Measurements from ENCODE around the gene TMEM232.
"Not testable (repeated sequence)": the region's sequence is repeated elsewhere in the genome, so short reads cannot be mapped to it uniquely, and the experiment has no call there.

TMEM232 gene

DNA sequence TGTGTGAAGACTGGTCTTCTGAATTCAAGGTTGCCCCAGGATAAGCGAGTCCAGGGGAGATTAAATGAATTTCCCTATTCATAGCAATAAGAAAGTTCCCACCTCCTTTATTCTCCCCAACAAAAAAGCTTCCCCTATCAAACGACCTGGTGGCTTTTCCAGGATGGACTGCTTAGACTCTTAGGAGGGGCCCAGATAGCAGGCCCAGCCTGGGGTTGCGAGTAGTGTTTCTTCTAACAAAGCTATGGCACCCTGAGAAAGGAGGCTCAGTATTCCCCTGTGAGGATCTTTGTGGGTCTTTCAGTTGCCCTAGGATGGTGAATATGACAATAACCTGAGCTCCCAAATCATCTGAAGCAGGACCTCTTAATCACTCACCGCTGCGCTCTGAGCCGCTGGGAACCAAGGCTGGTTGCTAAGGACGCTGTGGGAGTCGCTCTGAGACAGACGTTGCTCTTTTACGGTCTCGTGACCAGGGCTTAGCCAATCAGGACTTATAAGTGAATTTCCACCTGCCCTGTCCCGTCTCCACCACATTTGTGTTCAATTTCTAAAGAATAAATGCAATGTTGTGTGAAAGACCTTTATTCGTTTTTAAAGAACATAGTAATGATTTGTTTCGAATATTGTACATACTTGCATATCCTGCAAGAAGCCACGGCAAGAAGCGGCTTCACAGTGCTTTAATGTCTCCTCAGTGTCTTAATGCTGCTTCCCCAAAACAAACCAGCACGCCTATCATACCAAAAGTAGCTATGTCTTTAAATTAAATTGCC is at the start of gene TMEM232:
Gene TMEM232, minus strand, starts transcription at position 423 of the 776 bp plus-strand sequence. CDS start 59,319 bp downstream, outside the sequence.
- no peak for DNase-seq

DNA sequence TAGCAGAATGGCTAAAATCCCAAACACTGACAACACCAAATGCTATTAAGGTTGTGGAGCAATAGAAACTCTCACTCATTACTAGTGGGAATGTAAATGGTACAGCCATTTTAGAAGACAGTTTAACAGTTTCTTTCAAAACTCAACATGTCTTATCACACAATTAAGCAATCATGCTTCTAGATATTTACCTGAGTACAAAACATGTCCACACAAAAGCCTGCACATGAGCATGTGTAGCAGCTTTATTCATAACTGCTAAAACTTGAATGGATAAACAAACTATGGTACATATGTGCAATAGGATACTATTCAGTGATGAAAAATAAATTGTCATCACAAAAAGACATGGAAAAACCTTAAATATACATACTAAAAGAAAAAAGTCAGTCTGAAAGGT is 43.8 kb upstream of the TMEM232 start:
- DNase-seq, result no peak

DNA sequence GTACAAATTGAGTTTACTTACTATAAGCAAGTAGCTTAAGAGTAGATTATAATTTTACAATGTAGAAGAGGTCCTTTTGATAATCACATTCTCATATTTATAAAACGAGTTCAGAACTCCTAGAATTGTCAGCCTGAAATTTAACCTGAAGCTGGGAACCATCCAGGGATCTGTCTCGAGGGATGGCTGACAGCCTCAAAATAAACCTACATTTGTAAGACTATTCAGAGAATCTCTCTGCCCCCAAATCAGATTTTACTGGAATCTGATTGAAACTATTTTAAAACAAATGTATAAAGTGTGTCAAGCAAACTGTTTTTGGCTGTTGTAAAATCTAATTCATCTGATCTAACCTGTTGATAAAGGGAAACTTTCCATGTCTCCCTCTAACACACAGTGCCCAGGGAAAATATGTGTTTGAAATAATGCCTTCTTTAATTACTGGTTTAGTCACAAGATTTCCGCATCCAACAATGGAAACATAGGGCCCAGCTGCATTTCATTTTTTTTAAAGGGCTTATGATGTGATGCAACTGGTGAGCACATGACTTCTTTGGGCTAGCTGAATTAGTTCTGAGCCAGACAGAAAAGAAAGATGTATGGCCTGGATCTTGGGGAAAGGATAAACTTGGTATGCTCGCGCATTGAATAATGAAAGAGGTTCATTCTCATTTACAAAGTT is 42.7 kb upstream of the TMEM232 start:
- no peak for DNase-seq

DNA sequence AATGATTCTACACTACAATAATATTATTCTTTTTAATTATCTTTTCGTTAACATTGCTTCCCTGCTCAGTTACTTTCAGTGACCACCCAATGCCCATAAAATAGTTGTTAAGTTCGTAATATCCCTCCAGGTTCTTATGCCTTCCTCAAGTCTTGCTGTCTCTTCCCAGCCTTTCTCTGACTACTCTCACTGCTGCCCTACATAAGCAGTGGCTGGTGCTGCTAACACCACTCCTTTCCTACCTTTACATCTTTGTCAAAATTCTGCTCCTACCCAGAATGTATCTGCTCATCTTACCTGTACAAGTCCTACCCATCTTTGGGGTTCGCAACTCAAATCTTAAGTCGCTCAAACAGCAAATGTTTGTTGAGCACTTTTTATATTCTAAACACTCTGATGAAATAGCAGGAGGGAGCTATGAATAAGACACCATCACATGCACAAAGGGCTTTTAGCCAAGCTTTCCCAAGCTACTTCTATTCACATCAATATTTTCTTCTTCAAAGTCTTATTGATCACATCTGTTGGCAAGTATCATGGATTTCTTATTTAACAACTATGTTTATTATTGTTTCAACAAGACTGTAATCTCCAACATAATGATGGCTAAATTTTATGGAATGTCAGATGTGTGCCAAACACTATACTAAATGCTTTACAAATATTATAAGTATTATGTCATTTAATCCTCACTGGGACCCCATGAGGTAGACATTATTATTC is 41.8 kb upstream of the TMEM232 start:
- no peak for DNase-seq

GRCh38 chr5:110760158-110760557 is 33.7 kb upstream of the TMEM232 start:
- DNase-seq, result no peak

DNA sequence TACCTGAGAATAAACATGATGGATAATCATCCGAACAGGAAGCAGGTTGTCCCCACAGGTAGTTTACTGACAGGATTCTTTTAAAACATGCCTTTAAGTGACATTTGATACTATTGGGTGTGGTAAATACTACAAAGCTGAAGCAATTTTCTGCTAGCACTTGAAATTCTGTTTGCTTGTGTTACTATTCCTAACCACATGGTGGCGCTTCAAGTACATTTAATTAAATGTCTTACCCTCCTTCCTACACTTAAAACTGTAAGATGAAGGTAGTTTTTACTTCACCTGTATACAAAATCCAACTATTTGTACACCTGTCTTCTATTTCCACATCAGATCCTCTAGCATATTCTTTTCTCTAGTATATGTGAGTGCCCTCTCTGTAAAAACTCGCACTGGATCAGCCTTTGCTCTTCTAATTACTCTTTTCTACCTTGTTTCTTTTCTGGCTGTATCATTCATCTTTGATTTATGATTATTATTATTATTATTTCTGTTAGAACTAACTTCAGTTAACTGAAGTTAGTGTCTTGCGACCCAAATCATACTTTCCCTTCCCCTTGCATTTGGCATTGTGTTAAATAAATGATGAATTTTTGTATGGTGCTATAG is 30.8 kb upstream of the TMEM232 start:
- no peak for DNase-seq

- DNase-seq, result no peak
Observed at GRCh38 chr5:110754181-110754580, 27.7 kb upstream of the TMEM232 start.

GRCh38 chr5:110753600-110753999 is 27.1 kb upstream of the TMEM232 start:
- DNase-seq, result no peak

DNA sequence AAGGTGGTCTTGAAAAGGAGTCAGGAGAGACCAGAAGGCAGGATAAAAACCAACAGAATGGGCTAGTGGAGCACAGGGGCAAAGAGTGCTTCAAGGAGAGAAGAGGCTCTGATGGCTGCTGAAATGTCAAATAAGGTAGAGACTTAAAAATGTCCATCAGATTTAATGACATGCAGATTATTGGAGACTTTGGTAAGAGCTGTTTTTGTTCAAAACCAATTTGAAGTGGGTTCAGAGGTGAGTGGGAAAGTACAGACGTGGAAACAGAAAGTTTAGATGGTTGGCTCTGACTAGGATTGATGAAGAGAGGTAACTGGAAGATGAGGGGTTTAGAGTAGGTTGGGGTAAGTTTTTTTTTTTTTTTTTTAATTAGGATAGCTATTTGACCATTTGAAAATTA is 26.5 kb upstream of the TMEM232 start:
- DNase-seq, result no peak

DNA sequence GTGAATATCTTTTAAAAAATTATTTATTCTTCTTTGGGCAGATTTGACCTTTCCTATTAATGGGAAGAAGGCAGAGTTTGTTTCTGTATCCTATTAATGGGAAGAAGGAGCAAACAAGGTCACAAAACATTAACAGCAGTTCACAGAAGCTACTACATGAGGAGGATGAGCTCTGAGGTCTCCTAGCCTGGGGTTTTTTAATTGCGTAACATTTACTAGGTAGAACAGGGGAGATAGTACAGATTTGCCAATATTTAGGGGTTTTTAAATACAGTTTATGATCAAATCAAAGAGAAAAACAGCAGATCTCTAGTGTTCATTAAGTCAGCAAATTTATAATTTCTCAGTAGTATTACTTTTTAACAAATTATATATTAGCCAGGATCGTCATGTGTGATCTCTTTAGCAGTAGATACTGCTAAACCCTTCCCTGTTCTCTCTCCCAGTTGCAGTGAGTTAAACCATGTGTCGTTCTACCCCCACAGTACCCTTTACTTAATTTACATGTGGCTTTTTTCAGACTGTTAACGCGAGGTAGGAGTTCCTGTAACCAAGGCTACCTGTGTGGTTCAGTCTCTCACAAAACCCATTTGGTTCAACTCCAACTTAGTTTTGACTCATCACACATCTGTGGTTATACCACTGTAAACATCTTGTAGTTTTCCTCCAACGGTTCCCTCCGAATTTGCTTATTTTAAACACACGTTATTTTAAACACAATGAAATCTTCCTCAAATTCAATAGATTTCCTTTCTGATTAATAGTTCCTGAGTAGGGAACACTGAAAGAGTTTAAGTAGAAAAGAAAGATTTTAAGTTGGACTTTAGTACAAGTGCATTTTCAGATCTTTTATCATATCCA is 25.7 kb upstream of the TMEM232 start:
- DNase-seq, result no peak

- peak; percentile 62 for DNase-seq
Observed at GRCh38 chr5:110738812-110739651, 12.6 kb upstream of the TMEM232 start, which contains the start of gene SLC25A46. TSS of gene SLC25A46 (plus strand) at chr5:110739007. CDS start at chr5:110739120, 113 bp downstream.

DNA sequence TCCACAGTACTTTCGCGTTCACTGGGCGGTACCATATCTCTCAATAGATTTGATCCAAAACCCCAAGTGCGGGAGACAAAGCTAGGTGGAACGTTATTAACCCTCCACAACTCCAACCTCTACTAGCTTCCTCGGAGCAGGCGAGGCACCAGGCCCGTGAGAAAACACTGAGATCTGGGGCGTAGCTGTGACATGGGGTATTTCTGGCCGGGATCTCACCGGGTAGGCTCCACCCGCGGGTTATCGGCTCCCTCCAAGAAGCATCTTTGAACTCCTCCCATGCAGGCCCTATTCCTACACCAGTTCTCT is 12.0 kb upstream of the TMEM232 start:
- DNase-seq, result no peak

DNA sequence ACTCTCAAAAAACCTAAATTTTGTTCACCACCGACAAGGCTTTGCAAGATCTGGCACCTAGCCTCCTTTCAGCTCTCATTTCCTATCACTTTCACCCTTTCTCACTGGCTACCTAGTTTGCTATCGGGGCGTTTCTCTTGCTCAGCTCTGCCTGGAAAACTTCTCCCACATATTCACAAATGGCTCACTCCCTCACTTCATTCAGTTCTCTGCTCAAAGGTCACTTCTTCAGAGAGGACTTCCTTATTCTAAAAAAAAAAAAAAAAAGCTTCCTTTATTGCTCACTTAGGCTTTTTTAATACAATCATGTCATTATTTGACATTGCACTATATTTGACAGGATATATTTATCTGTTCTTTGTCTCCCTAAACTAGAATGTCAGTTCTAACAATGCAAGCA is 10.3 kb upstream of the TMEM232 start:
- DNase-seq, result no peak

DNA sequence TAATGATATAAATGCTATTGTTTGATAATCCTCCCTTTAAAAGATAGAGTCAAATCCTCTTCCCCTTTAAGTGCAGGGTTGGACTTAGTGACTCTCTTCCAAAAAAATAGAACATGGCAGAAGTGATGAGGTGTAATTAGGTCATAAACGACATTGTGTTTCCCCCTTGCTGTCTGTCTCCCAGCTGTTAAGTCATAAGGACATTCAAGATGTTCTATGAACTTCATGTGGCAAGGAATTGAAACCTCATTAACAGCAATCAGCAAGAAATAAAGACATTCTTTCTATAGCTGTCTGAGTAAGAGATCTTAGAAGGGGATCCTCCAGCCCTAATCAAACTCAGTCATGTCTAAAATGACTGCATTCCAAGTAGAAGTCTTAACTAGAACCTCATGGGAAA is 9.1 kb upstream of the TMEM232 start:
- DNase-seq, result no peak

GRCh38 chr5:110734101-110734500 is 7.6 kb upstream of the TMEM232 start:
- no peak for DNase-seq

DNA sequence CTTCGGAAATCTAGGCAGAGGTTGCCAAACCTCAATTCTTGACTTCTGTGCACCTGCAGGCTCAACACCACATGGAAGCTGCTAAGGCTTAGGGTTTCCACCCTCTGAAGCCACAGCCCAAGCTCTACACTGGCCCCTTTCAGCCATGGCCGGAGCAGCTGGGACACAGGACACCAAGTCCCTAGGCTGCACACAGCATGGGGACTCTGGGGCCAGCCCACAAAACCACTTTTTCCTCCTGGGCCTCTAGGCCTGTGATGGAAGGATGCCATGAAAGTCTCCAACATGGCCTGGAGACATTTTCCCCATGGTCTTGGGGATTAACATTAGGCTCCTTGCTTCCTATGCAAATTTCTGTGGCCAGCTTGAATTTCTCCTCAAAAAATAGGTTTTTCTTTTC is 5.0 kb upstream of the TMEM232 start:
- not testable (repeated sequence) for DNase-seq

DNA sequence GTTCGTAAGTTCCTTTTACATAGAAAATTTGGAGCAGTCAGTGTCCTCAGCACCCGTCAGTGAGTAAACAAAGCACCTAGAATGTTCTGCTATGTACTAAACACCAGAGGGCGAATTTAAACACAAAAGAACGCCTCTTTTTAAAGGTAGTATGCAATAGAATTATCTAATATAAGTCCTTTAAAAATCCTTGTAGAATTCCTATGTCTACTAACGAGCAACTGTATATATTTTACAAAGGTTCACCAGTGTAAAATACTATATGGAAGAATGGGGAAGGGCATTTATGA is 499 bp upstream of the TMEM232 start:
- no peak for DNase-seq

- DNase-seq, result no peak
Observed at GRCh38 chr5:110718311-110718710, 8.2 kb downstream of the TMEM232 start.

DNA sequence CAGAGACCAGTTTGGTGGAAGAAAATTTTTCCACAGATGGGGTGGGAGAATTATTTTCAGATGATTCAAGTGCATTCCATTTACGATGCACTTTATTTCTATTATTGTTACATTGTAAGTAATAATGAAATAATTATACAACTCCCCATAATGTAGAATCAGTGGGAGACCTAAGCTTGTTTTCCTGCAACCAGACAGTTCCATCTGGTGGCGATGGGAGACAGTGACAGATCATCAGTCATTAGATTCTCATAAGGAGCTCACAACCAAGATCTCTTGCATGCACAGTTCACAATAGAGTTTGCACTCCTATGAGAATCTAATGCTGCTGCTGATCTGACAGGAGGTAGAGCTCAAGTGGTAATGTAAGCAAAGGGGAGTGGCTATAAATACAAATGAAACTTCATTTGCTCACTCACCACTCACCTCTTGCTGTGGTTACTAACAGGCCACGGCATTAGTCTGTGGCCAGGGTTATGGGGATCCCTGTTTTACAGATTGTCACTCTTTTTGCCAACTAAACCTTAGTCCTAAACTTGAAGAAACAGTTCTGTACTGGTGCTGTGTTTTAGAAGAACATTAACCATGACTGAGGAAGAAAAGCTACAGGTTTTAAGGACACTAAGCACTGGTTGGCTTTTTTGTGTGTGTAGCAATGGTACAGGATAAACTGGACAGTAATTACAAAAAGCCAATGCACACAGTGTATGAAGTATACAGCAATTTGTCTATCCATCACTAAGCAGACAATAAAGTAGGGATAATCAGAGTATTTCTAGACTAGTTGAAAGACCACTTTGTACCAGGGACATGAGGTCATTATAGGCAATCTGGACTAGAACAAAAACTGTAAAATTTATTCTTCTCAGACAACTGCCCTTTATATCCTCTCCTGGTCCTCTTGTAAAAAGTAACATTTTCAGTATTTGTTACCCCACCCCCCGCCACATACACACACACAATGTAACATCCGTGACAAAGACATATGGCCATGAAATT is 9.9 kb downstream of the TMEM232 start:
- no peak for DNase-seq

DNA sequence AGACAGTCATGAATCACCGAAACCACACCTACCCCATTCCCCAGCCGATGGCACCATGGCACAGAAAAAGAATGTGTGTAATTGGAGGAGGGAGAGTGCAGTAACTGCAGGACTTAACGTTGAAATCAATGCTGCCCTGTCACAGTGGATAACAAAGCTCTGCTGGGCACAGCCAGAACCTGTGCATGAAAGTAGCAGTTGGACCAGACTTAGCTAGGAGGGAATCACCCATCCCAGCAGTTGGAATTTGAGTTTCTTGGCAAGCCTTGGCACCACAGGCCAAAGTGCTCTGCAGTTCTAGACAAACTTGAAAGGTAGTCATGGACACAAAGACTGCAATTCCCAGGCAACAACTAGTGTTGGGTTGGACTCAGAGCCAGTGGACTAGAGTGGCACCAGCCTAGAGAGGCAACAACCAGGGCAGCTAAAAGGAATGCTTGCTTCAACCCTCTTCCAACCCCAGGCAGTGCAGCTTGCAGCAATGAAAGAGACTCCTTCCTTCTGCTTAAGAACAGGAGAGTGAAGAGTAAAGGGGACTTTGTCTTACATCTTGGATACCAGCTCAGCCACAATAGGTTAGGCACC is 19.1 kb downstream of the TMEM232 start:
- DNase-seq, result no peak

All from NCI-H524 treated with DMSO at 0.1 percent for 48 hours (cell line).